ENCODE data around the gene SETDB2. TPM values are rescaled to one million over a fixed set of nuclear protein-coding genes. Genes with fewer than 3 reads are reported as not detected.

SETDB2 gene, protein sequence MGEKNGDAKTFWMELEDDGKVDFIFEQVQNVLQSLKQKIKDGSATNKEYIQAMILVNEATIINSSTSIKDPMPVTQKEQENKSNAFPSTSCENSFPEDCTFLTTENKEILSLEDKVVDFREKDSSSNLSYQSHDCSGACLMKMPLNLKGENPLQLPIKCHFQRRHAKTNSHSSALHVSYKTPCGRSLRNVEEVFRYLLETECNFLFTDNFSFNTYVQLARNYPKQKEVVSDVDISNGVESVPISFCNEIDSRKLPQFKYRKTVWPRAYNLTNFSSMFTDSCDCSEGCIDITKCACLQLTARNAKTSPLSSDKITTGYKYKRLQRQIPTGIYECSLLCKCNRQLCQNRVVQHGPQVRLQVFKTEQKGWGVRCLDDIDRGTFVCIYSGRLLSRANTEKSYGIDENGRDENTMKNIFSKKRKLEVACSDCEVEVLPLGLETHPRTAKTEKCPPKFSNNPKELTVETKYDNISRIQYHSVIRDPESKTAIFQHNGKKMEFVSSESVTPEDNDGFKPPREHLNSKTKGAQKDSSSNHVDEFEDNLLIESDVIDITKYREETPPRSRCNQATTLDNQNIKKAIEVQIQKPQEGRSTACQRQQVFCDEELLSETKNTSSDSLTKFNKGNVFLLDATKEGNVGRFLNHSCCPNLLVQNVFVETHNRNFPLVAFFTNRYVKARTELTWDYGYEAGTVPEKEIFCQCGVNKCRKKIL
- total RNA-seq: 23.6 and 25.1 TPM in 2 replicates

DNA sequence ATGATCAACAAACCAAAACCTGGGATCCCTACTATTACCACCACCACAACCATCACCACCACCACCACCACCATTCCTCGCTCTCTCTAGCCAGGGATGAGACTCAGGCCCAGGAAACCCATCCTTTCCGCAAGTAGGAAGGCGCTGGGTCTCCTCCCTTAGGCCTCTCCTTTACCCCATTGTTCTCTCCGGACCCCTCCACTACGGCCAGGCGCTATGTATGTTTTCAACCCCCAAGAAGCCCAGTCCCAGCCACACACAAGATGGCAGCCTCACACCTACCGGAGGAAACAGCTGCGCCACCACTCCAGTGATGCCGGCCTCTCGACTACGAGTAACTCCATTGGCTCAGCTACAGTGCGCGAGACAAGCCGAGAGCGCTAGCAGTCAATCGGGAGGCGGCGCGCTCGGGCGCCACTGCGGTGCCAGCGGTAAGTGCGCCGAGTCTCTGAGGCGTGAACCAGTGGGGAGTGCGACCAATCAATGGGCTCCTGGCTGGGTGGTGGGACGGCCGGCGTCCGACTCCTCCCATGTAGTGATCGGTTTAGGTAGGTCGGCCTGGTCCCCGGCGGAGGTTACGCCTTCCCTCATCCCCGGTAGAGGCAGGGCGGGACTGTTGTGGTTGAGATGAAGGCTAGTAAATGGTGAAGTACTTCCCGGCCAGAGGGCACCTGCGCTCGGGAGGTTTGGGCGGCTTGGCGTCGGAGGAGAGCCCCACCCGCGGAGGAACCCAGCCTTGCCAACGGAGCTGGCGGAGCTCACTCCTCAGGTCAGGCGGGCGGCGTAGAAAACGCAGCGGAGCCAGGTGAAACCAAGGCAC is at the start of gene SETDB2, which contains the start of gene CAB39L:
TSS of gene SETDB2 (plus strand) at position 571 of the 820 bp plus-strand sequence. CDS start 7,620 bp downstream, outside the sequence.
TSS of gene CAB39L (minus strand) at position 361 of the 820 bp plus-strand sequence. CDS start 61,154 bp downstream, outside the sequence.
- Mint-ChIP-seq H3K4me1 (peaks cover 72% of the 10 kb centered on the region), H3K36me3 (ENCODE audit: low read depth) (peaks cover 25% of the 10 kb centered on the region), H3K27ac (peak within 1 kb of the TSS; percentile 99), H3K27me3 (no peaks in the 10 kb centered on the region), H3K9me3 (no peaks in the 10 kb centered on the region), H3K4me3 (peak within 1 kb of the TSS; percentile 94)
- intact Hi-C loops (cut with micrococcal nuclease): loop anchor here (1.0 to 5.0 kb wide), 11 partner anchors 51 to 1142 kb away; partner anchors contain the start of genes CDADC1, EBPL, PHF11 and RB1
- peak; percentile 91 for ATAC-seq (ENCODE audit: low read depth)
- ChIA-PET CTCF (interaction anchor here (1.2 to 2.3 kb wide), 3 partner anchors 12 to 348 kb away, joined by 3 to 18 read pairs (median 3); partner anchors contain the start of gene KPNA3), POLR2A (interaction anchor here (0.5 to 4.3 kb wide), 31 partner anchors 10 to 516 kb away, joined by 3 to 85 read pairs (median 6); partner anchors contain the start of genes ARL11, EBPL, FNDC3A and KPNA3)
- peak; percentile 94 for DNase-seq
- TF ChIP-seq, protein P1, sequence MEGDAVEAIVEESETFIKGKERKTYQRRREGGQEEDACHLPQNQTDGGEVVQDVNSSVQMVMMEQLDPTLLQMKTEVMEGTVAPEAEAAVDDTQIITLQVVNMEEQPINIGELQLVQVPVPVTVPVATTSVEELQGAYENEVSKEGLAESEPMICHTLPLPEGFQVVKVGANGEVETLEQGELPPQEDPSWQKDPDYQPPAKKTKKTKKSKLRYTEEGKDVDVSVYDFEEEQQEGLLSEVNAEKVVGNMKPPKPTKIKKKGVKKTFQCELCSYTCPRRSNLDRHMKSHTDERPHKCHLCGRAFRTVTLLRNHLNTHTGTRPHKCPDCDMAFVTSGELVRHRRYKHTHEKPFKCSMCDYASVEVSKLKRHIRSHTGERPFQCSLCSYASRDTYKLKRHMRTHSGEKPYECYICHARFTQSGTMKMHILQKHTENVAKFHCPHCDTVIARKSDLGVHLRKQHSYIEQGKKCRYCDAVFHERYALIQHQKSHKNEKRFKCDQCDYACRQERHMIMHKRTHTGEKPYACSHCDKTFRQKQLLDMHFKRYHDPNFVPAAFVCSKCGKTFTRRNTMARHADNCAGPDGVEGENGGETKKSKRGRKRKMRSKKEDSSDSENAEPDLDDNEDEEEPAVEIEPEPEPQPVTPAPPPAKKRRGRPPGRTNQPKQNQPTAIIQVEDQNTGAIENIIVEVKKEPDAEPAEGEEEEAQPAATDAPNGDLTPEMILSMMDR (IDR thresholded peaks at IDR 0.05): no peak

DNA sequence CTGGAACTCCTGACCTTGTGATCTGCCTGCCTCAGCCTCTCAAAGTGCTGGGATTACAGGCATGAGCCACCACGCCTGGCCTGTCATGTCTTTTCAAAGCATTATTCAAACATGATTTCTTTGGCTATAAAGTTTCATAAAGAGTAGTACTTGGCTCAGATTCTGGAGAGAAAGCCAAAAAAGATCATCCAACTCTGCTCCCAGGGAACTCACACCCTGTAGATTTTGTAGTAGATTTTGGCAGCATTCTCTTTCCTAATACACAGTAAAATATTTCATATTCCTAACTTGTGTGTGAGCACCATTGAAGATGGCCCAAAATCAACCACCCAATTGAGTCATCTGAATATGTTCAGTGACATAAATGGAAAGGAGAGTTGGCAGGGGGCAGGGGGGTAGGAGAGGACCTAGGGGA is 48.6 kb upstream of the SETDB2 start:
- no peak overlapping the region for H3K4me3 Mint-ChIP-seq
- CTCF ChIA-PET: no interaction called here
- TF ChIP-seq, protein P1 (IDR thresholded peaks at IDR 0.05): no peak
- ATAC-seq (ENCODE audit: low read depth): no peak
- H3K9me3 Mint-ChIP-seq: no peaks in the 10 kb centered on the region
- intact Hi-C loops (cut with micrococcal nuclease): loop anchor here (10.0 kb wide), 1 partner anchor 51 kb away; no protein-coding TSS in a partner anchor
- no peak overlapping the region for H3K27ac Mint-ChIP-seq
- no peaks in the 10 kb centered on the region for H3K4me1 Mint-ChIP-seq
- peaks cover 1% of the 10 kb centered on the region for H3K36me3 Mint-ChIP-seq (ENCODE audit: low read depth)
- DNase-seq: no peak
- H3K27me3 Mint-ChIP-seq: no peaks in the 10 kb centered on the region
- POLR2A ChIA-PET: no interaction called here

DNA sequence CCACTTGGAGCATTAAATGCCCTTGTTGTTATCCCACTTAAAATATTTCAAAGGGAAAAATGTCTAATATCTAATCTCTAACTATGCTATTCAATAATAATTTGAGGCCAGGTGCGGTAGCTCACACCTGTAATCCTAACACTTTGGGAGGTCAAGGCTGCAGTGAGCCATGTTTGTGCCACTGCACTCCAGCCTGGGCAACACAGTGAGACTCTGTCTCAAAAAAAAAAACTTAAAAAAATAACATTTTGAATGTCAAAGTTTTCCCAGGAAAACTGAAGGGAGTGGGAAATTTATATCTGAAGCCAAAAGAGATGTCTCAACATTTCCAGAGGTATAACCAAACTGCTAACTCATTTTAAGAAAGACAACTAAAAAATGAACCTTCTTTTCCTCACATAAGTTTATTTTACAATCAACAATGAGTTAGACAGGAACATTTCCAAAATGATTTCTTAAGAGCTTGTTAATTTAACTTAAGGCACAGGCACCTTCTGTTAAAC is 48.1 kb upstream of the SETDB2 start:
- TF ChIP-seq, protein P1 (IDR thresholded peaks at IDR 0.05): no peak
- ChIA-PET CTCF (no interaction called here), POLR2A (no interaction called here)
- Mint-ChIP-seq H3K4me1 (peaks cover 2% of the 10 kb centered on the region), H3K9me3 (no peaks in the 10 kb centered on the region), H3K4me3 (no peak overlapping the region), H3K27me3 (no peaks in the 10 kb centered on the region), H3K36me3 (ENCODE audit: low read depth) (peaks cover 1% of the 10 kb centered on the region), H3K27ac (no peak overlapping the region)
- DNase-seq (no peak), ATAC-seq (ENCODE audit: low read depth) (no peak)
- intact Hi-C loops (cut with micrococcal nuclease): loop anchor here (10.0 kb wide), 1 partner anchor 51 kb away; no protein-coding TSS in a partner anchor

DNA sequence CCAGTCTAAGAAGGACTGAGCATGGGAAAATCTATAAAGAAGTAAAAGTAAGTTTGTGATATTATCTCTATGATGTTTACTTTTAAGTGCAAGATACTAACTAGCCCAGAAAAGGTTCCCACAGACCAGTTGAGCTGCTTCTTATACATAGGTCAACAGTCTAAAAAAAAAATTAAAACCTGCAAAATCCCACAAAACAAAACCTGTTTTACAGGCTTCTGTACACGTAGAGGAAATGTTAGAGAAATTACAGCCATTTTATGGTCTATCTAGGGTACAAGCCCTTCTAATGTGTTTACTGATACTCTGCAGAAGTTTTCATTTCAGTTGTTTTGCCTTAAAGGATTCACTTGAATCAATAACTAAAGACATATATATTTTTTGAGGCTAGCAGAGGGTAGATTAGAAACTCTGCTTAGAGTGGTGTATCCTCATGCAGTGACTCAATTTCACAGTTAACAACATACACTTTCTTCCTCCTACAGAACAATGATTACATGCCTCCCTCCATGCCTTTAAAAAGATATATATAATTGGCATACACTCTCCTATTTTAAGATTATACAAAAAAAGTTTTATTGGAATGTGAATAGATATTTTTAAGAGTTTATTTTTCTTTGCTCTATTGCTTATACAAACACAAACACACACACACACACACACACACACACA is 44.1 kb upstream of the SETDB2 start:
- no peak for DNase-seq
- POLR2A ChIA-PET: no interaction called here
- H3K36me3 Mint-ChIP-seq (ENCODE audit: low read depth): peaks cover 15% of the 10 kb centered on the region
- H3K4me3 Mint-ChIP-seq: no peak overlapping the region
- intact Hi-C loops (cut with micrococcal nuclease): loop anchor here (10.0 kb wide), 1 partner anchor 55 kb away; no protein-coding TSS in a partner anchor
- CTCF ChIA-PET: no interaction called here
- peaks cover 13% of the 10 kb centered on the region for H3K9me3 Mint-ChIP-seq
- peaks cover 8% of the 10 kb centered on the region for H3K4me1 Mint-ChIP-seq
- TF ChIP-seq, protein P1 (IDR thresholded peaks at IDR 0.05): no peak
- ATAC-seq (ENCODE audit: low read depth): no peak
- H3K27me3 Mint-ChIP-seq: no peaks in the 10 kb centered on the region
- H3K27ac Mint-ChIP-seq: no peak overlapping the region

Measured in activated B cell treated with CpG ODN at 0.5 μM for 24 hours (primary cell).